Activated CD4-positive, alpha-beta memory T cell treated with anti-CD3 and anti-CD28 coated beads for 36 hours (primary cell): Measurements from ENCODE around the gene TMEM120B. TPM values are rescaled to one million over a fixed set of nuclear protein-coding genes. Genes with fewer than 3 reads are reported as not detected.

Experiments used
- total RNA-seq, 2 experiments: library from RNA; stranded (reverse); gene quantifications; one replicate each; pipeline ENCODE4 v1.2.3, GENCODE V29; 2021

Gene TMEM120B
- total RNA-seq, 2 experiments from 2014 or later, result 8.8 to 9.5 TPM

Other genes with a start within 250 kb of the TMEM120B start
- gene KDM2B, start 131.7 kb upstream of the TMEM120B start, total RNA-seq, result 10 to 100 TPM; 41.9 to 44.8 TPM
- gene ORAI1, start 86.2 kb upstream of the TMEM120B start, total RNA-seq, result 10 to 100 TPM; 41.6 to 43.2 TPM
- gene MORN3, start 43.1 kb upstream of the TMEM120B start, total RNA-seq, result 1 to 10 TPM; 2.7 to 3.7 TPM
- gene RHOF, start 80.9 kb downstream of the TMEM120B start, total RNA-seq, result 100 to 1,000 TPM; 136 to 141 TPM
- 10 to 100 TPM; 14.1 to 15.2 TPM for gene SETD1B, start 91.3 kb downstream of the TMEM120B start, total RNA-seq
- not detected for gene HPD, start 146.1 kb downstream of the TMEM120B start, total RNA-seq
- 10 to 100 TPM; 60.7 to 64.1 TPM for gene PSMD9, start 176.0 kb downstream of the TMEM120B start, total RNA-seq
- 1 to 10 TPM; 1.3 to 1.6 TPM for gene CFAP251, start 205.8 kb downstream of the TMEM120B start, total RNA-seq